M059J (cell line): ENCODE results near the gene COASY. TPM values are rescaled to one million over a fixed set of nuclear protein-coding genes. Genes with fewer than 3 reads are reported as not detected.
A peak's percentile ranks its signal among the peaks of the same experiment; 100 is the strongest.
"Not testable (repeated sequence)": the region's sequence is repeated elsewhere in the genome, so short reads cannot be mapped to it uniquely, and the experiment has no call there.

ENCODE experiments used
- DNase-seq: peaks from one replicate; pipeline ENCODE4 v3.0.0-alpha.2; 2012; ENCODE audit warnings: low read depth
- total RNA-seq: library from RNA; depleted of rRNA; stranded (reverse); fragments of >200 nt; shearing (Covaris generic); gene quantifications from 2 replicates; pipeline ENCODE4 v1.2.3, GENCODE V29; 2014

Gene COASY
- total RNA-seq, 1 experiment from 2014 or later: 33.0 TPM

DNA sequence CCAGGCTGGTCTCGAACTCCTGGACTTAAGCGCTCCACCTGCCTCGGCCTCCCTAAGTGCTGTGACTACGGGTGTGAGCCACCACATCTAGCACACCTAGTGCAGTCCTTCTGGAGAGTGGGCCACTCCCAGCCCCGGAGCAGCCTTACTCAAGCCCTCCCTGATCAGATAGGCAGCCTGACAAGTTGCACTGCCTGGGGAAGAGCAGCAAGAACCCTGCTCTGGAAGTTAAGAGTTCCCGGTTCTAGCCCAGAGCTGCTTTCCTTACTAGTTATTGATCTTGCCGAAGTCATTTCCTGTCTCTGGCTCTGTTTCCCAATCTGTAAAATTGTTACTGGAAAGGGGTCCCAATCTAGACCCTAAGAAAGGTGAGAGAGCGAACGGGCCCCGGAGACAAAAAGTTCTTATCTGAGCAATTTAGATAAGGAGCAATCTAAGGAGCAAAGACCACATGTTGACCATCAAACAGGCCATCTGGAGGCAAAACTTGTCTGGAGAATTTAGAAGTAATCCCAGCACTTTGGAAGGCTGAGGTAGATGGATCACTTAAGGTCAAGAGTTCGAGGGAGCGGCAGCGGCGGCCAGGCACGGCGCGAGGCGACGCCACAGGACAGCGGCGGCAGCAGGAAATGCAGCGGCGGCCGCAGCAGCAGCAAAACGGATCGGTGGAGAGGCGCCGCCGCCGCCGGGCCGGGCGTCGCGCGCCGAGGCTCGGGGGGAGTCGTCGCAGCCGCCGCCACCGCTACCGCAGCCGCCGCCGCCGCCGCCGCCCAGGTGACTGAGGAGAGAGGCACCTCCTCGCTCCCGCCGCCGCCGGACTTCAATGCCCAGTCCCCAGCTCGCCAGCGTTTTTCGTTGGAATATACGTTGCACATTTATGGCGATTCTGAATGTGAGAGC, 30.2 kb upstream of the COASY start:
- DNase-seq: peak; percentile 56

DNA sequence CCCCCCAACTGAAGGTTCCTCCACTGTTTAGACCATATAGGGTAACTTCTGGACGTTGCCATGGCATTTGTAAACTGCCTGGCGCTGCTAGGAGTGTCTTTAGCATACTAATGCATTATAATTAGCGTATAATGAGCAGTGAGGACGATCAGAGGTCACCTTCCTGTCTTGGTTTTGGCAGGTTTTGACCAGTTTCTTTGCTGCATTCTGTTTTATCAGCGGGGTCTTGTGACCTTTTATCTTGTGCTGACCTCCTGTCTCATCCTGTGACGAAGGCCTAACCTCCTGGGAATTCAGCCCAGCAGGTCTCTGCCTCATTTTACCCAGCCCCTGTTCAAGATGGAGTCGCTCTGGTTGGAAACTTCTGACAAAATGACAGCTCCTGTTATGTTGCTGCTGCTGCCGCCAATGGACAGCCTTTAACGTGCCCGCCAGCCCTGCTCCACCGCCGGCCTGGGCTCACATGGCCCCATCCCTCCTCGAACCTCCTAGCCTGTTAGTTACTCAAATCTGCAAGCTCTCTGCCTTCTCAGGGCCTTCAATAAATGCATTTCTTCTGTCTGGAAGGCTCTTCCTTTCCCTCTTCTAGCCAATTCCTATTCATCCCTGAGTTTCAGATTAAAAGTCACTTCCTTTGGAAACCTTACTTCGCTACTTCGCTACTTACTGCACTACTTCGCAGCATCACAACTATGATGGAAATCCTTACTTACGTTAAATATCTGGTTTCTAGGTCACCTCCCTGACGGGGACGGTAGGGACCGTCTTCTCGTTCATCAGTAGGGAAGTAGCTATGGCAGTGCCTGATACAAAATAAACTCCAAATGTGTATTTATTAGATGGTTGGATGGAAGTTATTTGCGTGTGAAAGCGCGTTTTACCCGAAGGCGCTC, 26.5 kb upstream of the COASY start:
- no peak for DNase-seq

DNA sequence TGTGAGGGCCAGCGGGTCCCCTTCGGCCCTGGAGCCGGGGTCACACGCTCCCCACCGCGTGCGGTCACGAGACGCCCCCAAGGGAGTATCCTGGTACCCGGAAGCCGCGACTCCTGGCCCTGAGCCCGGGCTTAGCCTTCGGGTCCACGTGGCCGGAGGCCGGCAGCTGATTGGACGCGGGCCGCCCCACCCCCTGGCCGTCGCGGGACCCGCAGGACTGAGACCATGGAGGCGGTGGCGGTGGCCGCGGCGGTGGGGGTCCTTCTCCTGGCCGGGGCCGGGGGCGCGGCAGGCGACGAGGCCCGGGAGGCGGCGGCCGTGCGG, 25.9 kb upstream of the COASY start, which contains the start of gene NAGLU:
NAGLU (plus strand) TSS at position 194 of the 324 bp plus-strand sequence; CDS start at position 226, 32 bp downstream.
- peak; percentile 83 for DNase-seq

DNA sequence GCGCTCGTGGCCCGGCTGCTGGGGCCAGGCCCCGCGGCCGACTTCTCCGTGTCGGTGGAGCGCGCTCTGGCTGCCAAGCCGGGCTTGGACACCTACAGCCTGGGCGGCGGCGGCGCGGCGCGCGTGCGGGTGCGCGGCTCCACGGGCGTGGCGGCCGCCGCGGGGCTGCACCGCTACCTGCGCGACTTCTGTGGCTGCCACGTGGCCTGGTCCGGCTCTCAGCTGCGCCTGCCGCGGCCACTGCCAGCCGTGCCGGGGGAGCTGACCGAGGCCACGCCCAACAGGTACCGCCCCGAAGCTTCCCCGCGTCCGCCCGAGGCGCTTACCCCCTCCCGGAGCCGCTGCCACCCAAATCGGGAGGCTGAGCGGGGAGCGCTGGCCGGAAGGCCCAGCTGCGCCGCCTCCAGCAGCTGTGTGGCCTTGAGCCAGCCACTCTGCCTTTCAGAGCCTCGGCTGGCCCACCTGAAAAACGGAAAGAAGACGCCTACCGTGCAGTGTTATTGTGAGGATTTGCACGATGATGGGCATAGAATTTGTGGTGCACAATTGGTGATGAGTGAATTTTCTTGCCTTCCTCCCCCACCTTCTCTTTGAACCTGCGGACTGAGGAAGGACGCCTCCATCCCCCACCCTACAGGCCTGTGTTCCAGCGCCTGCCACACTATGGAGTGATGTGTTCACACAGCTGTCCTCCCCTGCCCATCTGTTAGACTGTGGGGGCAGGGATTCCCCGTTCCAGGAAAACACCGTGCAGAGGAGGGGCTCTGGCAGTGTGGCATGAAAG, 25.4 kb upstream of the COASY start:
- peak; percentile 76 for DNase-seq

DNA sequence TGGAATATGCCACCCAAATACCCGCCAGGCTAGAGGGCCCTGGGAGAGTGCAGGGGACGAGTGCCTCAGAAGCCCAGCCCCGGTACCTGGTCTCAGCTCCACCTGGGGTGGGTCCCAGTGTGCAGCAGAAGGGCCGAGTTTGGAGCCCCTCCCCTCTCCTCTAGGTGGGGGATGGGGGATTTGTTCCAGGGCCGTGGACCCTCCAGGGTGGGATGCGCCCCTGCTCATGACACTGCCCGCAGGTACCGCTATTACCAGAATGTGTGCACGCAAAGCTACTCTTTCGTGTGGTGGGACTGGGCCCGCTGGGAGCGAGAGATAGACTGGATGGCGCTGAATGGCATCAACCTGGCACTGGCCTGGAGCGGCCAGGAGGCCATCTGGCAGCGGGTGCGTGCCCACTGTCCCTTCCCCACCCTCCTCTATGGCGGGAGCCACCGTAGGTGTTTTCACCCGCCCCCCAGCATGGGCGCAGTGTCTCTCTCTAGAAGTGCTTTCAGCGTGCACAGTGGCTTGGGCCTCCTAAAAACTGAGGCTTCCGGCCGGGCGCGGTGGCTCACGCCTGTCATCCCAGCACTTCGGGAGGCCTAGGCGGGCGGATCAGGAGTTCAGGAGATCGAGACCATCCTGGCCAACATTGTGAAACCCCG, 24.7 kb upstream of the COASY start:
- DNase-seq: no peak

DNA sequence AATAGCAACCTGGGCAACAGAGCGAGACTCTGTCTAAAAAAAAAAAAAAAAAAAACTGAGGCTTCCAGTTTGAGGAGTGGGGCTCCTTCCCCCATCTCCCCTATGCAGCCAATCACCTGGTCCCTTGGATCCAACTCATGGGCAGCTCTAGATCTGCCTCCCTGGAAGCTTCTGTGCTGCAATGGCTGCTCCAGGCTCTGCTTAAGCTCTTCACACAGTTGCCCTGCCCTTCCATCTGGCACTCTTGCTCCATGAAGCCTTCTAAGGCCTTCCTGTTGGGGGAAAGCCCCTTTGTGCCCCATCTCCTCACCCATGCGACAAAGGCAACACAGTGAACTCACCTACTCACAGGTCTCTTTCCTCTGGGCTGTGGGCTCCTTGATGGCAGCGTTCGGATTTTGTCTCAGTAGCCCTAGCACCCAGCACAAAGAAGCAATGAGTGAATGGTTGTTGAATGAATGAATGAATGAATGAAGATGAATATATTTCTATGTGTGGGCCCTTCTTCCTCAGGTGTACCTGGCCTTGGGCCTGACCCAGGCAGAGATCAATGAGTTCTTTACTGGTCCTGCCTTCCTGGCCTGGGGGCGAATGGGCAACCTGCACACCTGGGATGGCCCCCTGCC, 24.0 kb upstream of the COASY start:
- DNase-seq: no peak

DNA sequence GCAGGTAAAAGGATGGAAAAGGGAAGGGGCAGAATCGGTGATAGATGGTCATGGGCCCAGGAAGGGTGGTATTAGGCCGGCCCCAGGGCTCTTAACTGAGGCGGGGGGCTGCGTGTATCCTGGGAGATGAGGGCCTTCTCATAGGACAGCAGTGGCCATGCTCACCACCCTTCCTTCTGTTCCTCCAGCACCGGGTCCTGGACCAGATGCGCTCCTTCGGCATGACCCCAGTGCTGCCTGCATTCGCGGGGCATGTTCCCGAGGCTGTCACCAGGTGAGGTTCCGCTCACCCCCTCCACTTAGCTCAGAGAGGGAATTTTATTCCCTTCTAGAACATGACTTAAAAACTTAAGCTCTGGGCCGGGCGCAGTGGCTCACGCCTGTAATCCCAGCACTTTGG, 23.5 kb upstream of the COASY start:
- no peak for DNase-seq

DNA sequence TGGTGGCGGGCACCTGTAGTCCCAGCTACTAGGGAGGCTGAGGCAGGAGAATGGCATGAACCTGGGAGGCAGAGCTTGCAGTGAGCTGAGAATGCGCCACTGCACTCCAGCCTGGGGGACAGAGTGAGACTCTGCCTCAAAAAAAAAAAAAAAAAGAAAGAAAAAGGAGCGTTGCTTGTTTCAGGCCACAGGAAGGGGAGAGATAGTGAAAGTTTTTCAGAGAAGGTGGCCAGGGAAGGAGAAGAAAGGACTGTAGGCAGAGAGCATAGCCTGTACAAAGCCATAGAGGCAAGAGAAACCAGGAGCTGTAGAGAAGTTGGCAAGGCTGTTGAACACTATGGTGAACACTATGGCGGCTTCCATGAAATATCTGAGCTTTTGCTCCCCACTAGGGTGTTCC, 21.4 kb upstream of the COASY start:
- DNase-seq: not testable (repeated sequence)

DNA sequence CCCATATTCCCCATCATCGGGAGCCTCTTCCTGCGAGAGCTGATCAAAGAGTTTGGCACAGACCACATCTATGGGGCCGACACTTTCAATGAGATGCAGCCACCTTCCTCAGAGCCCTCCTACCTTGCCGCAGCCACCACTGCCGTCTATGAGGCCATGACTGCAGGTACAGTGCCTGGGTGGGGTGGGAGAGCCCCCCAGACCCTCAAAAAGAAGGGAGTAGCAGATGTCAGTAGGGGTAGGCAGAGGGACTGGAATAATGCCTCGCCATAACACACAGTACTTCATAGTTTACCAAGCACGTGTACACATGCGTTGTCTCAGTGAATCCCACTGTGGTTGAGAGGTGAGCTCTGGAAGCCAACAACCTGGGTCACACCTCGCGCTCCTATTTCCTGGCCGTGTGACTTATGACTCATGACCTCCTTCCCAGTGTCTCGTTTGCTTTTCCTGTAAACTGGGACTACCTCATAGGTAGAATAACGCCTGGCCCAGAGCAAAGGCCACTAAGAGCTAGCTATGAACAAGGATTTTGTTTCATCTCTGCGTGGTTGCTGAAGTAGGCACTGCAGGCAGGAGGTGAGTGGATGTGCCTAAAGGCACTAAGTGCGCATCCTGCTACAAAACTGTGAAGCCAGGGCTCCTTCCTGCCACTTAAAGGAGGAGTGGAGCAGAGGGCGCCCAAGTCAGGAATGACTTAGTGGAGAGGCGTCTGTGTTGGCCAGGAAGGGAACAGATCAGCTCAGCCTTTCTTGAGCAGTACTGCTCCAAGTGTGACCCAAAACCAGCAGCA, 20.7 kb upstream of the COASY start:
- DNase-seq: peak; percentile 64

DNA sequence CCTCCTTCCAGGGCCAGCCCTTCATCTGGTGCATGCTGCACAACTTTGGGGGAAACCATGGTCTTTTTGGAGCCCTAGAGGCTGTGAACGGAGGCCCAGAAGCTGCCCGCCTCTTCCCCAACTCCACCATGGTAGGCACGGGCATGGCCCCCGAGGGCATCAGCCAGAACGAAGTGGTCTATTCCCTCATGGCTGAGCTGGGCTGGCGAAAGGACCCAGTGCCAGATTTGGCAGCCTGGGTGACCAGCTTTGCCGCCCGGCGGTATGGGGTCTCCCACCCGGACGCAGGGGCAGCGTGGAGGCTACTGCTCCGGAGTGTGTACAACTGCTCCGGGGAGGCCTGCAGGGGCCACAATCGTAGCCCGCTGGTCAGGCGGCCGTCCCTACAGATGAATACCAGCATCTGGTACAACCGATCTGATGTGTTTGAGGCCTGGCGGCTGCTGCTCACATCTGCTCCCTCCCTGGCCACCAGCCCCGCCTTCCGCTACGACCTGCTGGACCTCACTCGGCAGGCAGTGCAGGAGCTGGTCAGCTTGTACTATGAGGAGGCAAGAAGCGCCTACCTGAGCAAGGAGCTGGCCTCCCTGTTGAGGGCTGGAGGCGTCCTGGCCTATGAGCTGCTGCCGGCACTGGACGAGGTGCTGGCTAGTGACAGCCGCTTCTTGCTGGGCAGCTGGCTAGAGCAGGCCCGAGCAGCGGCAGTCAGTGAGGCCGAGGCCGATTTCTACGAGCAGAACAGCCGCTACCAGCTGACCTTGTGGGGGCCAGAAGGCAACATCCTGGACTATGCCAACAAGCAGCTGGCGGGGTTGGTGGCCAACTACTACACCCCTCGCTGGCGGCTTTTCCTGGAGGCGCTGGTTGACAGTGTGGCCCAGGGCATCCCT, 18.5 kb upstream of the COASY start:
- DNase-seq: no peak

DNA sequence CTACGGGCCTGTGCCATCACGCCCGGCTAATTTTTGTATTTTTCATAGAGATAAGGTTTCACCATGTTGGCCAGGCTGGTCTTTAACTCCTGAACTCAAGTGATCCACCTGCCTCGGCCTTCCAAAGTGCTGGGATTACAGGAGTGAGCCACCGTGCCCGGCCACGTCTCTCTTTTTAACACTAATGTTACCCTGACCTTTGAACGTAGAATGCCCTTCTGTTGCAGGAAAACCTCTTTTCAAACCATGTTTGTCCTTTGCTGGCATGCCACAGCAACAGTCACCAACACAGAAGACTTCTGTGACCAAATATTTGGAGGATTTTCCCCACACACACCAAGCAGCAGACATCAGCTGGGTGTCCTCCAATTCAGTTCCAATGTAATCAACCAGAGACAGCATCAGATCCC, 17.1 kb upstream of the COASY start:
- no peak for DNase-seq

DNA sequence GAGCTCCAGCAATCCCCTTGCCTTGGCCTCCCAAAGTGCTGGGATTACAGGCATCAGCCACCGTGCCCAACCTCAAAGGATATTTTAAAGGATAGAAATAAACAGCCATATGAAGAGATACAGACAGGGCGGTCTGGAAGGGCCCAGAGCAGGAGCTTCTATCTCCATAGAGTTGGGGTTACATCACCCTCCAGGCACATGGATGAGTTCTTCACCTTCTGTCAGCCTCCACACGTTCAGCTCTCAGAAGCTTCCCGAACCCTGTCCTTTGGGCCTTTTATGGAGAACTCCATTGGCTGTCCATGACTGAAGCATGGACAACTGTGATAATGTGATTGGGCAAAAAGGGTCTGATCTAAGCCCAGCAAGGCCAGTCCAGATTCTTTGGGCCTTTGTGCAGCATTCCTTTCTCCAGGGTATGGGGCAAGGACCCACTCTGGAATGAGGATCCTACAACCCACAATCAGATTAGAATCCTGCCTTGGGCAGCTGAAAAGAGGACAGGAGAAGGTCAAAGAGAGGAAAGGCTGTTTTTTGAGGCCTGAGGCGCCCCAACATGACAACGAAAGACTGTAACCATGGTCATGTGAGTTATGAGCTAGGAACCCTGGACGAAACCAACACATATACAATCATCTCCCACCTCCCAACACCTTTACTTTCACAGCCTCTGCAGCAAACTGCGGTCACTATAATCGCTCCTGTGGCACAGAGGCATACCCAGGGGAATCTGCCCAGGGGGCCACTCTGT, 16.0 kb upstream of the COASY start:
- DNase-seq: not testable (repeated sequence)

DNA sequence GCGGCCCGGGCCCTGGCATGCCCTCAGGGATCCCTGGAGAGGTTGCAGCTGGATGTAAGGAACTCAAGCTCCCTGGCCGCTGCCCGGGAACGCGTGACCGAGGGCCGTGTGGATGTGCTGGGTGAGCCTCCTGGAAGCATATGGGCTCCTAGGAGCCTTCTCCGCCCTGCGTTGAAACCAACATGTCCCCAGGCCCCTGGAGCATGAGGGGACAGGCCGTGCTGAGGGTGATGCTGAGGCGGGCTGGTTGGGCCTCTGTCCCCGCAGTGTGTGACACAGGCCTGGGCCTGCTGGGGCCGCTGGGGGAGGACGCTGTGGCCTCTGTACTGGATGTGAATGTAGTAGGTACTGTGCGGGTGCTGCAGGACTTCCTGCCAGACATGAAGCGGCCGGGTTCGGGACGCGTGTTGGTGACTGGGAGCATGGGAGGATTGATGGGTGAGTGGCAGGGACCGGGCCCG, 14.9 kb upstream of the COASY start:
- no peak for DNase-seq

DNA sequence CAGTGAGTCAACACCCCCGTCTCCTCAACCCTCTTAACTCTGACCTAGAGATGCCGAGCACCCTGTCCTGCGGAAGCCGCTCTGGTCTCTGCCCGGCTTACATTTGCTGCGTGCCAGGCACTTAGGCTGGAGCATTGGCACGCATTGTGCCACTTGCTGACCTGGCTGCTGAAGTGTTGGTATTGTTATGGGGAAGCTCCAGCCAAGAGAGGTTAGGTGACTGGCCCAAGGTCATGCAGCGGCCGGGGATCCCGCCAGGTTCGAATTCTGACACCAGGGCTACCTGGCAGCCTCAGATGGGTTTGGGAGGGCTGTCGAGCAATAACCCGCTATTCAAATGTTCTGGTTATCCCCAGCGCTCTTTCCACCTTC, 14.3 kb upstream of the COASY start:
- no peak for DNase-seq

DNA sequence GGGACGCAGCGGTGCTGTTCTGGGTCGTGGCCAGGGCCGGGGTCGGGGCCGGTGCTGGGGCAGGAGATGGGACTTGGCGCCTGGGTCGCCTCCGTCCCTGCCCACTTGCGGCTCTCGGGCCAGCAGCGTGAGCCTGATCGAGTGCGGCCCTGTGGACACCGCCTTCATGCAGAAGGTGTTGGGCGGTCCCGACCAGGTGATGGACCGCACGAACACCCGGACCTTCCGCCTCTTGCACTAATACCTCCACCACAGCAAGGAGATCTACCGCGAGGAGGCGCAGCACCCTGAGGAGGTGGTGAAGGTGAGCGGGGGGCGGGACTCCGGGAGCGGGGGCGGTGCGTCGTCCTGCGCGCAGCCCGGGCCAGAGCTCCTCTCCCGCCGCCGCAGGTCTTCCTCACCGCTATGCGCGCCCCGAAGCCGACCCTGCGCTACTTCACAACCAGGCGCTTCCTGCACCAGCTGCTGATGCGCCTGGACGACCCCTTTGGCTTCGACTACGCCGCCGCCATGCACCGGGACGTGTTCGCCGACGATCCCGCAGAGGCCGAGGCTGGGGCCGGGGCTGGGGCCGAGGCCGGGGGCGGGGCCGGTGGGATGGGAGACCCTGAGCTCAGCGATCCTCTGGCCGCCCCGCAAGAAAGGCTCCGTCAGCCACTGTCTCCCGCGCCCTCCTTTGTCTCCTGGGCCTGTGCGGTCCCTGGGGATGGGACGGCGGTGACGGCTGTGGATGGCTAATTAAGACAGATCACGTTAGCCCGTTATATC, 13.7 kb upstream of the COASY start:
- no peak for DNase-seq

DNA sequence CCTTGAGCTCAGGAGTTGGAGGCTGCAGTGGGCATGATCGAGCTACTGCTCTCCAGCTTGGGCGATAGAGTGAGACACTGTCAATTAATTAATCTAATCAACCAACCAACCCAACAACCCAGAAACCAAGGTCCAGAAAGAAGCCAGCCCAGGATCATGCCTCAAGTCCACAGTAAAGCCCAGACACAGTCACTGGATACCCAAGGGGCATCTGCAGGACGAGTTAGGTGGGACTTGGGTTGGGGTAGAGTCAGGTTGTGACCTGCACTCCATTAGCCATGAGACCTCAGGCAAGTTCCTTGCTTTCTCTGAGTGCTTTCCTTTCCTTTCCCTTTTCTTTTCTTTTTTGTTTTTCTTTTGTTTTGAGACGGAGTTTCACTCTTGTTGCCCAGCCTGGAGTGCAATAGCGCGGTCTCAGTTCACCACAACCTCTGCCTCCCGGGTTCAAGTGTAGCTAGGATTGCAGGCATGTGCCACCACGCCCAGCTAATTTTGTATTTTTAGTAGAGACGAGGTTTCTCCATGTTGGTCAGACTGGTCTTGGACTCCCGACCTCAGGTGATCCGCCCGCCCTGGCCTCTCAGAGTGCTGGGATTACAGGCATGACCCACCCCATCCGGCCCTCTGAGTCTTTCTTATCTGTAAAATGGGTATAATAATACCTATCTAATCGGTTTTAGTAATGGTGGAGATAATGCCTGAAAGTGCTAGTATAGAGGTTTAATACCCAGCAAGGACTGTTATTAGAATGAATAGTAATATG, 12.8 kb upstream of the COASY start:
- no peak for DNase-seq

DNA sequence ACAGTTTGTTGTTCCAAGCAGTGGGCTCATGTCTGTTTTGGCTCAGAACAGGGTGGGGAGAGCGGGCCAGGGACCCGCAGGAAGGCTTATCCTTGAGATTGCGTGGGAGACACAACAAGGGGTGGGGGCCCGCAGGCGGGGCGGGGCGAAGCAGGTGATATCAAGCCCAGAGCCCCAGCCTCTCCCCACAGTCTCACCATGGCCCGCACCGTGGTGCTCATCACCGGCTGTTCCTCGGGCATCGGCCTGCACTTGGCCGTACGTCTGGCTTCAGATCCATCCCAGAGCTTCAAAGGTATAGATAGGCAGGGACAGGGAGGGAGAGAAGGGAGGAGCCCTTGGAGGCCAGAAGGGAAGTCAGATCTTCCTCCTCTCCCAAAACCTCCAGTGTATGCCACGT, 9.2 kb upstream of the COASY start, which contains the start of gene HSD17B1:
HSD17B1 (plus strand) TSS at position 188 of the 400 bp plus-strand sequence; CDS start at position 199, 11 bp downstream.
- not testable (repeated sequence) for DNase-seq
